ENCODE results near the gene COX6A1. TPM values are rescaled to one million over a fixed set of nuclear protein-coding genes. Genes with fewer than 3 reads are reported as not detected.
"Not testable (repeated sequence)": the region's sequence is repeated elsewhere in the genome, so short reads cannot be mapped to it uniquely, and the experiment has no call there.

COX6A1 gene
- total and polyA plus RNA-seq, 8 donors, result 86.4 to 1,200 (median 672) TPM

DNA sequence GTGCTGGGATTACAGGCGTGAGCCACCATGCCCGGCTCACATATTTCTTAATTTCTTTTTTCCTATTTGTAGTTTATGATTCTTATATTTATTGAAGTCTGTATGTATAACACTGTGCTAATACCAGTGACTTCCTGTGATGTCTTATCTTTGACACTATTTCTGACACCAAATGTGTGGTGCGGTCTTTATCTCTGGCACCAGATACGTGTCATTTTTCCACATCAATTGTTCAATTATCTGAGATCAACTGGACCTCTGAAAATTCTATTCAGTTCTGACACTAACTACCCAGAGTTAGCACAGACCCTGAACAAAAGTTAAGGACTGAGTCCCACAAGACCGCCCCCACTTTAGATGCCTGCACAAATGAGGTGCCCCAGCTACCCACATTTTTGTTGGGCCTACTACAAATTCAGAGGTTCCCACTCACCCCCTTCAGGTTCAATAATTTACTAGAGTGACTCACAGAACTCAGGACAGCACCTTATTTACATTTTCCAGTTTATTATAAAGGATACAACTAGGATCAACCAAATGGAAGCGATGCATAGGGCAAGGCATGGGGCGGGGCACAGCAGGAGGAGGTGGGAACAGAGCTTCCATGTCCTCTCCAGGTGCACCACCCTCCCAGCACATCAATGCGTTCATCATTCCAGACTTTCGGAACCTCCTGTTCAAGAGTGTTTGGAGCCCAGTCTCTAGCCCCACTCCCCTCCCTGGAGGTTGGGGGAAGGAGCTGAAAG lies 43.3 kb downstream of the COX6A1 start:
- DNase-seq, result no peak
- H3K27me3 ChIP-seq, result no peaks in the 10 kb centered on the region
- TF ChIP-seq POLR2AphosphoS5 (IDR thresholded peaks at IDR 0.05) (no peak), EP300 (IDR thresholded peaks at IDR 0.05) (no peak), POLR2A (IDR thresholded peaks at IDR 0.05) (no peak)
- TF ChIP-seq, protein P1, sequence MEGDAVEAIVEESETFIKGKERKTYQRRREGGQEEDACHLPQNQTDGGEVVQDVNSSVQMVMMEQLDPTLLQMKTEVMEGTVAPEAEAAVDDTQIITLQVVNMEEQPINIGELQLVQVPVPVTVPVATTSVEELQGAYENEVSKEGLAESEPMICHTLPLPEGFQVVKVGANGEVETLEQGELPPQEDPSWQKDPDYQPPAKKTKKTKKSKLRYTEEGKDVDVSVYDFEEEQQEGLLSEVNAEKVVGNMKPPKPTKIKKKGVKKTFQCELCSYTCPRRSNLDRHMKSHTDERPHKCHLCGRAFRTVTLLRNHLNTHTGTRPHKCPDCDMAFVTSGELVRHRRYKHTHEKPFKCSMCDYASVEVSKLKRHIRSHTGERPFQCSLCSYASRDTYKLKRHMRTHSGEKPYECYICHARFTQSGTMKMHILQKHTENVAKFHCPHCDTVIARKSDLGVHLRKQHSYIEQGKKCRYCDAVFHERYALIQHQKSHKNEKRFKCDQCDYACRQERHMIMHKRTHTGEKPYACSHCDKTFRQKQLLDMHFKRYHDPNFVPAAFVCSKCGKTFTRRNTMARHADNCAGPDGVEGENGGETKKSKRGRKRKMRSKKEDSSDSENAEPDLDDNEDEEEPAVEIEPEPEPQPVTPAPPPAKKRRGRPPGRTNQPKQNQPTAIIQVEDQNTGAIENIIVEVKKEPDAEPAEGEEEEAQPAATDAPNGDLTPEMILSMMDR (IDR thresholded peaks at IDR 0.05), result no peak
- no peaks in the 10 kb centered on the region for H3K4me1 ChIP-seq
- H3K9me3 ChIP-seq, result no peaks in the 10 kb centered on the region
- peaks cover 0 to 14% (median 6%) of the 10 kb centered on the region in 4 donors for H3K36me3 ChIP-seq
- WGBS, 5 donors, result 90 to 94% (median 92%) methylated on average over 9 of the region's 9 CpGs
- H3K4me3 ChIP-seq, result no peak overlapping the region
- intact Hi-C loops (cut with DNase I; ENCODE audit: low total_unique reads), result no loop called here
- H3K27ac ChIP-seq, result no peak overlapping the region

DNA sequence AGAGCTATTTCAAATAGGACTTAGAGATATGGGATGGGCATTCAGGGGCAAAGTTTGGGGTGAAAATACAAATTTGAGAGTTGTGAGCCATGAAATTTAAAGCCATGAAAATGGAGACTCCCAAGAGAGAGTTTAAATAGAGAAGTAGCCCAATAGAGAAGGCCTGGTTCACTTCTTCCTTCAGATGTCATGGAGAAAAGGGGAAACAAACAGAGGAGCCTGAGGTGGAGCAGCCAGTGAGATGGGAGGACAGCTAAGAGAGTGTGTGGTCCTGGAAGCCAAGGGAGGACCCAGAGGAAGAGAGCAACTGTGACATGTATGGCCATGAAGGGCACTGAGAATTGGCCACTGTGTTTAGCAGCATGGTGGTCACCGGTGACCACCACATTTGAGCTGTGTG lies 45.7 kb downstream of the COX6A1 start:
- Histone ChIP-seq H3K4me3 (no peak overlapping the region), H3K4me1 (no peaks in the 10 kb centered on the region), H3K27me3 (no peaks in the 10 kb centered on the region), H3K27ac (no peak overlapping the region), H3K36me3 (peaks cover 0 to 14% (median 6%) of the 10 kb centered on the region in 4 donors), H3K9me3 (no peaks in the 10 kb centered on the region)
- TF ChIP-seq POLR2AphosphoS5 (IDR thresholded peaks at IDR 0.05), result no peak
- TF ChIP-seq, protein P1 (IDR thresholded peaks at IDR 0.05), result no peak
- no peak for TF ChIP-seq EP300 (IDR thresholded peaks at IDR 0.05)
- no peak for TF ChIP-seq POLR2A (IDR thresholded peaks at IDR 0.05)
- 88 to 100% (median 98%) methylated on average over 1 of the region's 1 CpG for WGBS, 5 donors
- no peak for DNase-seq
- intact Hi-C loops (cut with DNase I; ENCODE audit: low total_unique reads), result no loop called here

DNA sequence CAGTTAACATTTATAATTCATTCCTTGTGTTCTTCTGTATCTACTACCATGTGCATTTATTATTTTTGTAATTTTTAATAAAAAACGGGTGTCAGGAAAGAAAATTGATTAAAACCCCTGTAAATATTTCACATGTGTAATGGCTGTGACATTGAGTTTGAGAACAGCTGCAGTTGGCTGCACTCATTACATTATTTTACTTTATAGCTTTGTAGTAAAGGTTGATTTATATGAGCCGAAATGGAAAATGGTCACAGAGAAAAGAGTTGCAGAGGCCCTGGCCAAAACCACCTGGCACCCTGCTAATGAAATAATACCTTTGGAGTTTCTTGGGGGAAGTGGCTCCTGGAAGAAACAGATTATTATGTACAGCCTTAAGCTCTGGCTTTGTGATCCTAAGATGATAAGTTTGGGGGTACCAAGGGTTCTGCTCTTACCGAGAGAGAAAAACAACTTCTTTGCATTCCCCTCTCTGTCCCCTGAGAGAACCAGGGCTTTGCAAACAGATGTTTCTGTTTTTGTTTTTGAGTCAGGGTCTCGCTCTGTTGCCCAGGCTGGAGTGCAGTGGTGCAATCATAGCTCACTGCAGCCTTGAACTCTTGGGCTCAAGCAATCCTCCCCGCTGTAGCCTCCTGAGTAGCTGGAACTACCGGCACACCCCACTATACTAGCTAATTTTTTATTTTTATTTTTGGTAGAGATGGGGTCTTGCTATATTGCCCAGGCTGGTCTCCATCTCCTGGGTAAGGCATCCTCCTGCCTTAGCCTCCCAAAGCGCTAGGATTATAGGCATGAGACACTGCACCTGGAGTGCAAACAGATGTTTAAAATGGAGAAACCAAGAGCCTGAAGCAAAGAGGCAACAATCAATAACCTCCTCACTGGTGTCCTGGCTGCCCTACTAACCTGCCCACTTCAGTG lies 48.3 kb downstream of the COX6A1 start:
- Histone ChIP-seq H3K4me1 (no peaks in the 10 kb centered on the region), H3K4me3 (no peak overlapping the region), H3K27me3 (no peaks in the 10 kb centered on the region), H3K36me3 (peaks cover 0 to 27% (median 17%) of the 10 kb centered on the region in 4 donors), H3K9me3 (no peaks in the 10 kb centered on the region), H3K27ac (no peak overlapping the region)
- intact Hi-C loops (cut with DNase I; ENCODE audit: low total_unique reads), result no loop called here
- no peak for DNase-seq
- WGBS, 5 donors, result 88 to 94% (median 89%) methylated on average over 7 of the region's 7 CpGs
- no peak for TF ChIP-seq POLR2AphosphoS5 (IDR thresholded peaks at IDR 0.05)

DNA sequence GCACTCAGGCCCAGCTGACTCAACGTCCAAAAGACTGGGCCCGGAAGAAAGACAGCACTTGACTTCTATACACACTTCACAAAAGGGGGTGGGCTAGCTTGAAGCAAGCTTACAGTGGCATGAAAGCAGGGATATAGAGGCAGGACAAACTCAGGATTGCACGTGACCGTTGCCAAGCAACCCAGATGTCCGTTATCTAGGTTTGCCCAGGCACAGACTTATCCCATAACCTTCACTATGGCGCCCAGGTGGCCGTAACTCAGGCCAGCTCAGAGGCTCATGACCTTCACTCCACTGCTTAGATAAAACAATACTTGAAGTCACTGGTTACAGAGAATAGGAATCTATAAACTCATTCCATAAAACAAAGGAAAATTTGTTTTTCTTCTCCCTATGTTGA lies 49.6 kb downstream of the COX6A1 start:
- H3K4me3 ChIP-seq; H3K27ac ChIP-seq; H3K4me1 ChIP-seq; H3K27me3 ChIP-seq; intact Hi-C loops (cut with DNase I; ENCODE audit: low total_unique reads); H3K9me3 ChIP-seq: not testable (repeated sequence)
- DNase-seq, result peak in 1 of 2 donors; percentile 52
- peaks cover 0 to 24% (median 19%) of the 10 kb centered on the region in 4 donors for H3K36me3 ChIP-seq
- WGBS, 5 donors, result 56 to 74% (median 68%) methylated on average over 7 of the region's 7 CpGs

DNA sequence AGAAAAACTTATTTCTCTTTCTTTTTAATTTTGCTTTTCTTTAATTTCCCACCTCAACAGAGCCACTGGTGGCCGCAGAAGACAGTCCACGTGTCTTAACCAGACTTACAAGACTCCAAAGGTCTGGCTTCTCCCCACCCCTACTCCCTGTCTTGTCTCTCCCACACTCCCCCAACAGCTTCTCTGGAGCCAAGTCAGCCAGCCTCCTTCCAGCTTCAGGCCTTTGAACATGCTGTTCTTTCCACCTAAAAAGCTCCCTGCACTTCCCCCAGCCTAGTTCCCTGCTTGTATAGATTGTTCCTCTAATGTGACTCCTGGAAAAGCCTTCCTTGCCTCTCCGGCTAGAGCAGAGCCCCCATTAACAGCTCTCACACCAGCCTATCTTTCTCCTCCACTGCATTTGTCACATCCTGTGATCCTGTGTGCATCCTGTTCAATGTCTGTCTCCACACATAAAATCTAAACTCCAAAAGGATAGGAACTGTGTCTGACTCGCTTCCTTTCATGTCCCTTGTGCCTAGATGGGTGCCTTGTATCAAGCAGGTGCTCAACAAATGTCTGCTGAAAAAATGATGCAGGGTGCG lies 50.2 kb downstream of the COX6A1 start:
- 76 to 78% (median 76%) methylated on average over 5 of the region's 5 CpGs for WGBS, 5 donors
- H3K4me3 ChIP-seq, result no peak overlapping the region
- H3K27me3 ChIP-seq, result no peaks in the 10 kb centered on the region
- H3K36me3 ChIP-seq, result peaks cover 0 to 21% (median 17%) of the 10 kb centered on the region in 4 donors
- DNase-seq, result no peak
- TF ChIP-seq POLR2AphosphoS5 (IDR thresholded peaks at IDR 0.05), result no peak
- no peak for TF ChIP-seq POLR2A (IDR thresholded peaks at IDR 0.05)
- TF ChIP-seq EP300 (IDR thresholded peaks at IDR 0.05), result no peak
- TF ChIP-seq, protein P1 (IDR thresholded peaks at IDR 0.05), result no peak
- peak overlapping the region in 1 of 5 donors; percentile 8 for H3K27ac ChIP-seq
- no peaks in the 10 kb centered on the region for H3K9me3 ChIP-seq
- intact Hi-C loops (cut with DNase I; ENCODE audit: low total_unique reads), result no loop called here
- no peaks in the 10 kb centered on the region for H3K4me1 ChIP-seq

Data from stomach (tissue), 9 donors.